ENCODE results near the gene MYADML2. TPM values are rescaled to one million over a fixed set of nuclear protein-coding genes. Genes with fewer than 3 reads are reported as not detected.

Gene MYADML2
- total and polyA plus RNA-seq, 2 experiments from 2014 or later = 0.70 to 1.7 TPM

DNA sequence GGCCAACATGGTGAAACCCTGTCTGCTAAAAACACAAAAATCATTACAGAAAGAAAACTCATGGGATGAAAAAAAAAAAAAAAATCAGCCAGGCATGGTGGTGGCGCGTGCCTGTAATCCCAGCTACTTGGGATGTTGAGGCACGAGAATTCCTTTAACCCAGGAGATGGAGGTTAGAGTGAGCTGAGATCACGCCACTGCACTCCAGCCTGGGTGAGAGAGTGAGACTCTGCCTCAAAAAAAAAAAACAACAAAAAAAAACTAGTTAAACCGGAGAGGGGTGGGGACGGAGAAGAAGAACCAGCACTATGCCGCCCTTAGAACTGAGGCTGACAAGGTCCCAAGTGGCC, 21.3 kb upstream of the MYADML2 start:
- H3K4me1 Mint-ChIP-seq = peaks cover 3% of the 10 kb centered on the region; the same call in 1 of the 3 replicates
- Histone ChIP-seq H3K27ac (ENCODE audit: low read depth) (no peak overlapping the region), H3F3A (replicated peaks; ENCODE audit: low read depth) (peaks cover 10% of the 10 kb centered on the region; the same call in 1 of the 2 replicates), H3K9me2 (ENCODE audit: insufficient read depth) (no peaks in the 10 kb centered on the region), H4K20me1 (replicated peaks; ENCODE audit: insufficient read depth) (no peaks in the 10 kb centered on the region), H3K79me2 (replicated peaks; ENCODE audit: insufficient read depth) (no peaks in the 10 kb centered on the region), H3K36me3 (ENCODE audit: insufficient read depth) (no peaks in the 10 kb centered on the region), H3K4me3 (peak overlapping the region; percentile 47; the same call in 1 of the 2 replicates), H2AFZ (peak overlapping the region; percentile 92), H3K4me1 (ENCODE audit: insufficient read depth) (peaks cover 21% of the 10 kb centered on the region), H3K4me2 (peak overlapping the region; percentile 76), H3K27me3 (ENCODE audit: insufficient read depth) (peaks cover 56% of the 10 kb centered on the region)
- DNase-seq (ENCODE audit: low spot score) (no peak), ATAC-seq (no peak)
- H3K27ac Mint-ChIP-seq = no peak overlapping the region
- TF ChIP-seq EZH2phosphoT487 (IDR thresholded peaks at IDR 0.05; ENCODE audit: unreplicated experiment) (no peak), EZH2 (IDR thresholded peaks at IDR 0.05; ENCODE audit: low read depth, unreplicated experiment) (no peak), CREB1 (CRISPR knock-in tag; IDR thresholded peaks at IDR 0.05; ENCODE audit: low read depth) (no peak), JUNB (IDR thresholded peaks at IDR 0.05; ENCODE audit: unreplicated experiment) (no peak), ZNF331 (CRISPR knock-in tag; IDR thresholded peaks at IDR 0.05; ENCODE audit: low read depth) (no peak), NANOG (IDR thresholded peaks at IDR 0.05; ENCODE audit: borderline replicate concordance) (no peak), STAT1 (IDR thresholded peaks at IDR 0.05; ENCODE audit: unreplicated experiment) (no peak), ZNF114 (CRISPR knock-in tag; IDR thresholded peaks at IDR 0.05) (no peak), POLR2AphosphoS5 (IDR thresholded peaks at IDR 0.05; ENCODE audit: low read depth) (no peak)
- TF ChIP-seq, protein P1, sequence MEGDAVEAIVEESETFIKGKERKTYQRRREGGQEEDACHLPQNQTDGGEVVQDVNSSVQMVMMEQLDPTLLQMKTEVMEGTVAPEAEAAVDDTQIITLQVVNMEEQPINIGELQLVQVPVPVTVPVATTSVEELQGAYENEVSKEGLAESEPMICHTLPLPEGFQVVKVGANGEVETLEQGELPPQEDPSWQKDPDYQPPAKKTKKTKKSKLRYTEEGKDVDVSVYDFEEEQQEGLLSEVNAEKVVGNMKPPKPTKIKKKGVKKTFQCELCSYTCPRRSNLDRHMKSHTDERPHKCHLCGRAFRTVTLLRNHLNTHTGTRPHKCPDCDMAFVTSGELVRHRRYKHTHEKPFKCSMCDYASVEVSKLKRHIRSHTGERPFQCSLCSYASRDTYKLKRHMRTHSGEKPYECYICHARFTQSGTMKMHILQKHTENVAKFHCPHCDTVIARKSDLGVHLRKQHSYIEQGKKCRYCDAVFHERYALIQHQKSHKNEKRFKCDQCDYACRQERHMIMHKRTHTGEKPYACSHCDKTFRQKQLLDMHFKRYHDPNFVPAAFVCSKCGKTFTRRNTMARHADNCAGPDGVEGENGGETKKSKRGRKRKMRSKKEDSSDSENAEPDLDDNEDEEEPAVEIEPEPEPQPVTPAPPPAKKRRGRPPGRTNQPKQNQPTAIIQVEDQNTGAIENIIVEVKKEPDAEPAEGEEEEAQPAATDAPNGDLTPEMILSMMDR (conservative IDR thresholded peaks at IDR 0.05; ENCODE audit: low read depth in 2 of 2) = no peak
- TF ChIP-seq, protein P2, sequence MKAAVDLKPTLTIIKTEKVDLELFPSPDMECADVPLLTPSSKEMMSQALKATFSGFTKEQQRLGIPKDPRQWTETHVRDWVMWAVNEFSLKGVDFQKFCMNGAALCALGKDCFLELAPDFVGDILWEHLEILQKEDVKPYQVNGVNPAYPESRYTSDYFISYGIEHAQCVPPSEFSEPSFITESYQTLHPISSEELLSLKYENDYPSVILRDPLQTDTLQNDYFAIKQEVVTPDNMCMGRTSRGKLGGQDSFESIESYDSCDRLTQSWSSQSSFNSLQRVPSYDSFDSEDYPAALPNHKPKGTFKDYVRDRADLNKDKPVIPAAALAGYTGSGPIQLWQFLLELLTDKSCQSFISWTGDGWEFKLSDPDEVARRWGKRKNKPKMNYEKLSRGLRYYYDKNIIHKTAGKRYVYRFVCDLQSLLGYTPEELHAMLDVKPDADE (IDR thresholded peaks at IDR 0.05) = no peak
- TF ChIP-seq, protein P3, sequence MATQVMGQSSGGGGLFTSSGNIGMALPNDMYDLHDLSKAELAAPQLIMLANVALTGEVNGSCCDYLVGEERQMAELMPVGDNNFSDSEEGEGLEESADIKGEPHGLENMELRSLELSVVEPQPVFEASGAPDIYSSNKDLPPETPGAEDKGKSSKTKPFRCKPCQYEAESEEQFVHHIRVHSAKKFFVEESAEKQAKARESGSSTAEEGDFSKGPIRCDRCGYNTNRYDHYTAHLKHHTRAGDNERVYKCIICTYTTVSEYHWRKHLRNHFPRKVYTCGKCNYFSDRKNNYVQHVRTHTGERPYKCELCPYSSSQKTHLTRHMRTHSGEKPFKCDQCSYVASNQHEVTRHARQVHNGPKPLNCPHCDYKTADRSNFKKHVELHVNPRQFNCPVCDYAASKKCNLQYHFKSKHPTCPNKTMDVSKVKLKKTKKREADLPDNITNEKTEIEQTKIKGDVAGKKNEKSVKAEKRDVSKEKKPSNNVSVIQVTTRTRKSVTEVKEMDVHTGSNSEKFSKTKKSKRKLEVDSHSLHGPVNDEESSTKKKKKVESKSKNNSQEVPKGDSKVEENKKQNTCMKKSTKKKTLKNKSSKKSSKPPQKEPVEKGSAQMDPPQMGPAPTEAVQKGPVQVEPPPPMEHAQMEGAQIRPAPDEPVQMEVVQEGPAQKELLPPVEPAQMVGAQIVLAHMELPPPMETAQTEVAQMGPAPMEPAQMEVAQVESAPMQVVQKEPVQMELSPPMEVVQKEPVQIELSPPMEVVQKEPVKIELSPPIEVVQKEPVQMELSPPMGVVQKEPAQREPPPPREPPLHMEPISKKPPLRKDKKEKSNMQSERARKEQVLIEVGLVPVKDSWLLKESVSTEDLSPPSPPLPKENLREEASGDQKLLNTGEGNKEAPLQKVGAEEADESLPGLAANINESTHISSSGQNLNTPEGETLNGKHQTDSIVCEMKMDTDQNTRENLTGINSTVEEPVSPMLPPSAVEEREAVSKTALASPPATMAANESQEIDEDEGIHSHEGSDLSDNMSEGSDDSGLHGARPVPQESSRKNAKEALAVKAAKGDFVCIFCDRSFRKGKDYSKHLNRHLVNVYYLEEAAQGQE (IDR thresholded peaks at IDR 0.05; ENCODE audit: unreplicated experiment) = no peak
- TF ChIP-seq, protein P4, sequence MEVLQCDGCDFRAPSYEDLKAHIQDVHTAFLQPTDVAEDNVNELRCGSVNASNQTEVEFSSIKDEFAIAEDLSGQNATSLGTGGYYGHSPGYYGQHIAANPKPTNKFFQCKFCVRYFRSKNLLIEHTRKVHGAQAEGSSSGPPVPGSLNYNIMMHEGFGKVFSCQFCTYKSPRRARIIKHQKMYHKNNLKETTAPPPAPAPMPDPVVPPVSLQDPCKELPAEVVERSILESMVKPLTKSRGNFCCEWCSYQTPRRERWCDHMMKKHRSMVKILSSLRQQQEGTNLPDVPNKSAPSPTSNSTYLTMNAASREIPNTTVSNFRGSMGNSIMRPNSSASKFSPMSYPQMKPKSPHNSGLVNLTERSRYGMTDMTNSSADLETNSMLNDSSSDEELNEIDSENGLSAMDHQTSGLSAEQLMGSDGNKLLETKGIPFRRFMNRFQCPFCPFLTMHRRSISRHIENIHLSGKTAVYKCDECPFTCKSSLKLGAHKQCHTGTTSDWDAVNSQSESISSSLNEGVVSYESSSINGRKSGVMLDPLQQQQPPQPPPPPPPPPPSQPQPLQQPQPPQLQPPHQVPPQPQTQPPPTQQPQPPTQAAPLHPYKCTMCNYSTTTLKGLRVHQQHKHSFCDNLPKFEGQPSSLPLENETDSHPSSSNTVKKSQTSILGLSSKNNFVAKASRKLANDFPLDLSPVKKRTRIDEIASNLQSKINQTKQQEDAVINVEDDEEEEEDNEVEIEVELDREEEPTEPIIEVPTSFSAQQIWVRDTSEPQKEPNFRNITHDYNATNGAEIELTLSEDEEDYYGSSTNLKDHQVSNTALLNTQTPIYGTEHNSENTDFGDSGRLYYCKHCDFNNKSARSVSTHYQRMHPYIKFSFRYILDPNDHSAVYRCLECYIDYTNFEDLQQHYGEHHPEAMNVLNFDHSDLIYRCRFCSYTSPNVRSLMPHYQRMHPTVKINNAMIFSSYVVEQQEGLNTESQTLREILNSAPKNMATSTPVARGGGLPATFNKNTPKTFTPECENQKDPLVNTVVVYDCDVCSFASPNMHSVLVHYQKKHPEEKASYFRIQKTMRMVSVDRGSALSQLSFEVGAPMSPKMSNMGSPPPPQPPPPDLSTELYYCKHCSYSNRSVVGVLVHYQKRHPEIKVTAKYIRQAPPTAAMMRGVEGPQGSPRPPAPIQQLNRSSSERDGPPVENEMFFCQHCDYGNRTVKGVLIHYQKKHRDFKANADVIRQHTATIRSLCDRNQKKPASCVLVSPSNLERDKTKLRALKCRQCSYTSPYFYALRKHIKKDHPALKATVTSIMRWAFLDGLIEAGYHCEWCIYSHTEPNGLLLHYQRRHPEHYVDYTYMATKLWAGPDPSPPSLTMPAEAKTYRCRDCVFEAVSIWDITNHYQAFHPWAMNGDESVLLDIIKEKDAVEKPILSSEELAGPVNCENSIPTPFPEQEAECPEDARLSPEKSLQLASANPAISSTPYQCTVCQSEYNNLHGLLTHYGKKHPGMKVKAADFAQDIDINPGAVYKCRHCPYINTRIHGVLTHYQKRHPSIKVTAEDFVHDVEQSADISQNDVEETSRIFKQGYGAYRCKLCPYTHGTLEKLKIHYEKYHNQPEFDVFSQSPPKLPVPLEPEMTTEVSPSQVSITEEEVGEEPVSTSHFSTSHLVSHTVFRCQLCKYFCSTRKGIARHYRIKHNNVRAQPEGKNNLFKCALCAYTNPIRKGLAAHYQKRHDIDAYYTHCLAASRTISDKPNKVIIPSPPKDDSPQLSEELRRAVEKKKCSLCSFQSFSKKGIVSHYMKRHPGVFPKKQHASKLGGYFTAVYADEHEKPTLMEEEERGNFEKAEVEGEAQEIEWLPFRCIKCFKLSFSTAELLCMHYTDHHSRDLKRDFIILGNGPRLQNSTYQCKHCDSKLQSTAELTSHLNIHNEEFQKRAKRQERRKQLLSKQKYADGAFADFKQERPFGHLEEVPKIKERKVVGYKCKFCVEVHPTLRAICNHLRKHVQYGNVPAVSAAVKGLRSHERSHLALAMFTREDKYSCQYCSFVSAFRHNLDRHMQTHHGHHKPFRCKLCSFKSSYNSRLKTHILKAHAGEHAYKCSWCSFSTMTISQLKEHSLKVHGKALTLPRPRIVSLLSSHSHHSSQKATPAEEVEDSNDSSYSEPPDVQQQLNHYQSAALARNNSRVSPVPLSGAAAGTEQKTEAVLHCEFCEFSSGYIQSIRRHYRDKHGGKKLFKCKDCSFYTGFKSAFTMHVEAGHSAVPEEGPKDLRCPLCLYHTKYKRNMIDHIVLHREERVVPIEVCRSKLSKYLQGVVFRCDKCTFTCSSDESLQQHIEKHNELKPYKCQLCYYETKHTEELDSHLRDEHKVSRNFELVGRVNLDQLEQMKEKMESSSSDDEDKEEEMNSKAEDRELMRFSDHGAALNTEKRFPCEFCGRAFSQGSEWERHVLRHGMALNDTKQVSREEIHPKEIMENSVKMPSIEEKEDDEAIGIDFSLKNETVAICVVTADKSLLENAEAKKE (CRISPR knock-in tag; IDR thresholded peaks at IDR 0.05) = no peak
- peaks cover 12% of the 10 kb centered on the region for H3K9me3 Mint-ChIP-seq
- peaks cover 3% of the 10 kb centered on the region; the same call in 1 of the 3 replicates for H3K36me3 Mint-ChIP-seq (ENCODE audit: low read depth)
- H3K27me3 Mint-ChIP-seq (ENCODE audit: insufficient read depth, low read depth, poor library complexity) = peaks cover 48% of the 10 kb centered on the region
- peak overlapping the region; percentile 10; the same call in 1 of the 3 replicates for H3K4me3 Mint-ChIP-seq

All from GM23338 (cell line).